H9 (cell line): Measurements from ENCODE around the gene MTF1. TPM values are rescaled to one million over a fixed set of nuclear protein-coding genes. Genes with fewer than 3 reads are reported as not detected.

Source experiments
- DNase-seq: peaks from one replicate; pipeline ENCODE4 v3.0.0-alpha.2; 2017
- H2AFZ ChIP-seq: one replicate; pipeline ENCODE4 v1.6.1; 2013; ENCODE audit warnings: mild to moderate bottlenecking, low read length, control low read depth, moderate library complexity
- H2AK5ac ChIP-seq: 2 replicates; pipeline ENCODE4 v1.6.1; 2013; ENCODE audit warnings: low read length, control low read depth, mixed read lengths; ENCODE audit not compliant: insufficient read length
- H2BK120ac ChIP-seq: one replicate; pipeline ENCODE4 v1.6.1; 2013; ENCODE audit warnings: low read depth, mild to moderate bottlenecking, low read length, control low read depth, inconsistent platforms; ENCODE audit not compliant: poor library complexity, severe bottlenecking
- H2BK12ac ChIP-seq: 2 replicates; pipeline ENCODE4 v1.6.1; 2013; ENCODE audit warnings: low read length, control low read depth, mixed read lengths, low read depth; ENCODE audit not compliant: insufficient read length
- H2BK15ac ChIP-seq: 2 replicates; pipeline ENCODE4 v1.6.1; 2013; ENCODE audit warnings: low read depth, low read length, control low read depth
- H2BK20ac ChIP-seq: one replicate; pipeline ENCODE4 v1.6.1; 2013; ENCODE audit warnings: low read depth, mild to moderate bottlenecking, low read length, control low read depth, inconsistent platforms; ENCODE audit not compliant: poor library complexity, severe bottlenecking
- H2BK5ac ChIP-seq: 2 replicates; pipeline ENCODE4 v1.6.1; 2013; ENCODE audit warnings: low read length, control low read depth, mixed read lengths; ENCODE audit not compliant: insufficient read length
- H3K14ac ChIP-seq: 2 replicates; pipeline ENCODE4 v1.6.1; 2013; ENCODE audit warnings: low read length, control low read depth; ENCODE audit not compliant: insufficient read depth
- H3K18ac ChIP-seq: 2 replicates; pipeline ENCODE4 v1.6.1; 2013; ENCODE audit warnings: low read depth, mild to moderate bottlenecking, mixed read lengths, low read length, control low read depth; ENCODE audit not compliant: insufficient read length
- H3K23ac ChIP-seq: 2 replicates; pipeline ENCODE4 v1.6.1; 2013; ENCODE audit warnings: low read length, control low read depth, mixed read lengths, low read depth; ENCODE audit not compliant: insufficient read length
- H3K23me2 ChIP-seq: 2 replicates; pipeline ENCODE4 v1.6.1; 2013; ENCODE audit warnings: low read depth, mild to moderate bottlenecking, mixed read lengths, low read length, control low read depth; ENCODE audit not compliant: insufficient read length, poor library complexity, severe bottlenecking
- H3K27ac ChIP-seq: 2 replicates; pipeline ENCODE4 v1.5.1; 2013; ENCODE audit warnings: low read length, control low read depth, mixed read lengths, low read depth; ENCODE audit not compliant: insufficient read length
- H3K27me3 ChIP-seq: 2 replicates; pipeline ENCODE4 v1.6.1; 2013; ENCODE audit warnings: low read length, control low read depth, inconsistent platforms; ENCODE audit not compliant: insufficient read depth
- H3K4ac ChIP-seq: 2 replicates; pipeline ENCODE4 v1.6.1; 2013; ENCODE audit warnings: low read depth, mild to moderate bottlenecking, control low read depth, inconsistent platforms, low read length, moderate library complexity
- H3K4me1 ChIP-seq: 2 replicates; pipeline ENCODE4 v1.6.1; 2013; ENCODE audit warnings: low read length, control low read depth, inconsistent platforms; ENCODE audit not compliant: insufficient read depth
- H3K4me2 ChIP-seq: 2 replicates; pipeline ENCODE4 v1.6.1; 2013; ENCODE audit warnings: low read length, control low read depth, mixed read lengths; ENCODE audit not compliant: insufficient read length, insufficient read depth
- H3K56ac ChIP-seq: 2 replicates; pipeline ENCODE4 v1.6.1; 2013; ENCODE audit warnings: low read depth, mild to moderate bottlenecking, mixed read lengths, low read length, control low read depth; ENCODE audit not compliant: insufficient read length
- H3K79me1 ChIP-seq: 2 replicates; pipeline ENCODE4 v1.6.1; 2013; ENCODE audit warnings: low read depth, mild to moderate bottlenecking, moderate library complexity, low read length, control low read depth, inconsistent platforms; ENCODE audit not compliant: insufficient read depth, poor library complexity, severe bottlenecking
- H3K79me2 ChIP-seq: 2 replicates; pipeline ENCODE4 v1.6.1; 2013; ENCODE audit warnings: low read length, control low read depth, inconsistent platforms; ENCODE audit not compliant: insufficient read depth
- H3K9ac ChIP-seq: 2 replicates; pipeline ENCODE4 v1.6.1; 2013; ENCODE audit warnings: low read length, control low read depth, mixed read lengths; ENCODE audit not compliant: insufficient read length; ENCODE audit errors: extremely low read depth
- H3K9me3 ChIP-seq: one replicate; pipeline ENCODE4 v1.6.1; 2013; ENCODE audit warnings: low read depth, low read length, inconsistent platforms; ENCODE audit not compliant: control insufficient read depth
- H3T11ph ChIP-seq: one replicate; pipeline ENCODE4 v1.6.1; 2013; ENCODE audit warnings: mild to moderate bottlenecking, low read length, control low read depth, inconsistent platforms
- H4K20me1 ChIP-seq: one replicate; pipeline ENCODE4 v1.6.1; 2013; ENCODE audit not compliant: control insufficient read depth, insufficient read length, insufficient read depth
- H4K5ac ChIP-seq: 2 replicates; pipeline ENCODE4 v1.6.1; 2013; ENCODE audit warnings: low read depth, mild to moderate bottlenecking, mixed read lengths, low read length, control low read depth; ENCODE audit not compliant: insufficient read length
- H4K8ac ChIP-seq: replicated peaks from 2 replicates; pipeline ENCODE4 v1.6.1; 2013; ENCODE audit warnings: low read length, control low read depth, mixed read lengths, low read depth; ENCODE audit not compliant: insufficient read length
- H4K91ac ChIP-seq: 2 replicates; pipeline ENCODE4 v1.6.1; 2013; ENCODE audit warnings: low read depth, mild to moderate bottlenecking, moderate library complexity, mixed read lengths, low read length, control low read depth; ENCODE audit not compliant: insufficient read length
- H3K27ac Mint-ChIP-seq, 3 experiments: 2 replicates in 2 of 3; 3 replicates in 1 of 3; pipeline ENCODE4 v1.8.0; 2020 to 2021; ENCODE audit warnings: mixed read lengths in 3 of 3, mild to moderate bottlenecking in 1 of 3, moderate library complexity in 1 of 3
- H3K27me3 Mint-ChIP-seq: 2 replicates; pipeline ENCODE4 v1.8.0; 2021; ENCODE audit warnings: low read depth, mild to moderate bottlenecking, moderate library complexity, mixed read lengths
- H3K36me3 Mint-ChIP-seq, 3 experiments: 2 replicates in 2 of 3; 3 replicates in 1 of 3; pipeline ENCODE4 v1.8.0; 2020 to 2021; ENCODE audit warnings: low read depth in 3 of 3, mixed read lengths in 3 of 3; ENCODE audit not compliant: insufficient read depth in 1 of 3
- H3K4me1 Mint-ChIP-seq, 2 experiments: 2 replicates each; pipeline ENCODE4 v1.8.0; 2020; ENCODE audit warnings: mixed read lengths in 2 of 2
- H3K4me3 Mint-ChIP-seq, 2 experiments: 2 replicates in 1 of 2; 3 replicates in 1 of 2; pipeline ENCODE4 v1.8.0; 2020 to 2021; ENCODE audit warnings: mild to moderate bottlenecking in 2 of 2, mixed read lengths in 2 of 2, moderate library complexity in 1 of 2
- H3K9me3 Mint-ChIP-seq, 2 experiments: 2 replicates in 1 of 2; 3 replicates in 1 of 2; pipeline ENCODE4 v1.8.0; 2020; ENCODE audit warnings: mild to moderate bottlenecking in 2 of 2, mixed read lengths in 2 of 2, moderate library complexity in 1 of 2
- CTCF ChIP-seq: fragments of 200-600 bp; sonication (generic); conservative IDR thresholded peaks from 3 replicates; pipeline ENCODE4 v1.8.0; 2021; ENCODE audit warnings: antibody characterized with exemption, mild to moderate bottlenecking
- WGBS: extraction: QIAGEN DNeasy Blood & Tissue Kit; methylation state at CpG from one replicate; pipeline ENCODE4 v1.1.7; 2013; ENCODE audit warnings: missing lambda C conversion rate, low lambda C conversion rate, mixed read lengths; ENCODE audit not compliant: insufficient read length; ENCODE audit errors: extremely low coverage; 5-methylcytosine and 5-hydroxymethylcytosine counted together
- total RNA-seq: library from RNA; stranded (reverse); gene quantifications from 2 replicates; pipeline ENCODE4 v1.2.1, GENCODE V29; 2021

MTF1 gene
- total RNA-seq, 1 experiment from 2014 or later: 17.0 TPM

- H4K20me1 ChIP-seq: no peaks in the 10 kb centered on the region
- no peaks in the 10 kb centered on the region for H3K27me3 ChIP-seq
- no peak overlapping the region for H3T11ph ChIP-seq
- H3K23me2 ChIP-seq: no peaks in the 10 kb centered on the region
- H2BK20ac ChIP-seq: no peak overlapping the region
- no peak overlapping the region for H3K4me2 ChIP-seq
- H3K23ac ChIP-seq: no peak overlapping the region
- H3K27me3 Mint-ChIP-seq: no peaks in the 10 kb centered on the region
- no peak overlapping the region for H3K27ac ChIP-seq
- no peaks in the 10 kb centered on the region for H3K79me2 ChIP-seq
- TF ChIP-seq CTCF: no peak
- H3K9me3 ChIP-seq: no peaks in the 10 kb centered on the region
- no peak overlapping the region for H2BK5ac ChIP-seq
- H3K36me3 Mint-ChIP-seq: peaks cover 13 to 67% (median 44%) of the 10 kb centered on the region in 3 experiments; a peak in 6 of 7 replicates
- no CpG with 5 or more reads among the region's 4 CpGs for WGBS
- H3K9ac ChIP-seq: no peak overlapping the region
- H3K4ac ChIP-seq: no peak overlapping the region
- H3K14ac ChIP-seq: no peak overlapping the region
- no peak overlapping the region for H4K5ac ChIP-seq
- H4K8ac ChIP-seq: no peak overlapping the region
- DNase-seq: no peak
- no peaks in the 10 kb centered on the region for H3K9me3 Mint-ChIP-seq
- H3K79me1 ChIP-seq: no peaks in the 10 kb centered on the region
- H3K18ac ChIP-seq: no peak overlapping the region
- H2BK12ac ChIP-seq: no peak overlapping the region
- H3K27ac Mint-ChIP-seq: no peak overlapping the region
- H4K91ac ChIP-seq: no peak overlapping the region
- H2BK120ac ChIP-seq: no peak overlapping the region
- no peak overlapping the region for H2AFZ ChIP-seq
- H3K56ac ChIP-seq: no peak overlapping the region
- H2BK15ac ChIP-seq: no peak overlapping the region
- no peak overlapping the region for H3K4me3 Mint-ChIP-seq
- no peaks in the 10 kb centered on the region for H3K4me1 ChIP-seq
- H2AK5ac ChIP-seq: no peak overlapping the region
- H3K4me1 Mint-ChIP-seq: no peaks in the 10 kb centered on the region
Measured at GRCh38 chr1:37879865-37880264, 20.5 kb upstream of the MTF1 start.
